ENCODE measurements around the gene KRT16.
"Not testable (repeated sequence)": the region's sequence is repeated elsewhere in the genome, so short reads cannot be mapped to it uniquely, and the experiment has no call there.

The KRT16 gene

GRCh38 chr17:41582061-41582968, 30.3 kb downstream of the KRT16 start:
- DNase-seq = not testable (repeated sequence)

GRCh38 chr17:41581366-41582060, 31.1 kb downstream of the KRT16 start:
- no peak for DNase-seq

- DNase-seq = no peak
These were observed 31.7 kb downstream of the KRT16 start for GRCh38 chr17:41580687-41581365.

- DNase-seq = no peak
These were observed 32.4 kb downstream of the KRT16 start for GRCh38 chr17:41580244-41580575.

- no peak for DNase-seq
These were observed 32.9 kb downstream of the KRT16 start for GRCh38 chr17:41579484-41580243.

GRCh38 chr17:41578971-41579370, 33.6 kb downstream of the KRT16 start:
- no peak for DNase-seq

GRCh38 chr17:41578538-41578937, 34.0 kb downstream of the KRT16 start:
- DNase-seq = no peak

- DNase-seq = not testable (repeated sequence)
These were observed 35.8 kb downstream of the KRT16 start for GRCh38 chr17:41576740-41577139.

- DNase-seq = no peak
These were observed 37.2 kb downstream of the KRT16 start for GRCh38 chr17:41575336-41575735.

- no peak for DNase-seq
These were observed 40.8 kb downstream of the KRT16 start, which contains the start of gene KRT9 for GRCh38 chr17:41571561-41572434. Gene KRT9, minus strand, starts transcription at chr17:41572059. Its CDS starts 67 bp downstream, at chr17:41571992.

- no peak for DNase-seq
These were observed 45.2 kb downstream of the KRT16 start for GRCh38 chr17:41567317-41567716.

GRCh38 chr17:41565338-41565737, 47.2 kb downstream of the KRT16 start:
- no peak for DNase-seq

GRCh38 chr17:41563607-41564170, 48.9 kb downstream of the KRT16 start:
- no peak for DNase-seq

GRCh38 chr17:41561554-41561953, 51.0 kb downstream of the KRT16 start:
- no peak for DNase-seq

Measured in T1000 (cell line).